IPS DF 6.9 (cell line): ENCODE data around the gene ITSN2.

ENCODE experiments used
- DNase-seq: peaks from one replicate; pipeline ENCODE4 v3.0.0-alpha.2; 2013; ENCODE audit warnings: low read depth, low spot score
- H3K27ac ChIP-seq: one replicate; pipeline ENCODE4 v1.5.1; 2013; ENCODE audit warnings: low read length, control low read depth
- H3K27me3 ChIP-seq: 2 replicates; pipeline ENCODE4 v1.6.1; 2013; ENCODE audit warnings: mild to moderate bottlenecking, low read length; ENCODE audit not compliant: control insufficient read depth, insufficient read depth
- H3K36me3 ChIP-seq: 2 replicates; pipeline ENCODE4 v1.6.1; 2013; ENCODE audit warnings: low read length; ENCODE audit not compliant: control insufficient read depth, insufficient read depth
- H3K4me1 ChIP-seq: 2 replicates; pipeline ENCODE4 v1.6.1; 2013; ENCODE audit warnings: low read length; ENCODE audit not compliant: control insufficient read depth, insufficient read depth
- H3K4me3 ChIP-seq: 2 replicates; pipeline ENCODE4 v1.5.1; 2013; ENCODE audit warnings: mild to moderate bottlenecking, low read length
- H3K9me3 ChIP-seq: 2 replicates; pipeline ENCODE4 v1.6.1; 2013; ENCODE audit warnings: low read length, inconsistent platforms; ENCODE audit not compliant: control insufficient read depth, insufficient read depth
- WGBS: extraction: QIAGEN DNeasy Blood & Tissue Kit; methylation state at CpG from one replicate; pipeline ENCODE4 v1.1.7; 2013; ENCODE audit warnings: mixed read lengths, missing lambda C conversion rate; ENCODE audit not compliant: insufficient read length, insufficient coverage; 5-methylcytosine and 5-hydroxymethylcytosine counted together

ITSN2 gene

DNA sequence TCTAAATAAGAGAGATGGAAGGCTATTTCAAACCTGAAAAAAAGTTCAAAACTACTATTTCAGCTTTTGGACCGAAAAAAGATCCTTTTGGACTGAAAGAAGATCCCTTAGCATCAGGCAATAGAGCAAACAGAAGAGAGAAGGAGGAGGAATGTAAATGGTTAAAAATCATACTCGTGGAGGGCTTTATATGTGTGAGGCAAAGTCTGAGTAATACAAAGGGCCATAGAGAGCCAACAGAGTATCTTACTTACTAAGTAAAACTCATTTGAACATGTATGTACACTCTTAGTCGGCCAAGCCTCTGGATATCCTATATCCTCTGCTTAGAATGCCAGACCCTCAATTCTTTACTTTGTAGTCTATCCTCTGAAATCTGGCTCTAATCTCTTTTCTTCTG is 55.7 kb downstream of the ITSN2 start:
- no CpG with 5 or more reads among the region's 3 CpGs for WGBS
- H3K36me3 ChIP-seq = no peaks in the 10 kb centered on the region
- H3K4me1 ChIP-seq = no peaks in the 10 kb centered on the region
- H3K27ac ChIP-seq = no peak overlapping the region
- no peak for DNase-seq
- no peak overlapping the region for H3K4me3 ChIP-seq
- no peaks in the 10 kb centered on the region for H3K27me3 ChIP-seq
- H3K9me3 ChIP-seq = no peaks in the 10 kb centered on the region

DNA sequence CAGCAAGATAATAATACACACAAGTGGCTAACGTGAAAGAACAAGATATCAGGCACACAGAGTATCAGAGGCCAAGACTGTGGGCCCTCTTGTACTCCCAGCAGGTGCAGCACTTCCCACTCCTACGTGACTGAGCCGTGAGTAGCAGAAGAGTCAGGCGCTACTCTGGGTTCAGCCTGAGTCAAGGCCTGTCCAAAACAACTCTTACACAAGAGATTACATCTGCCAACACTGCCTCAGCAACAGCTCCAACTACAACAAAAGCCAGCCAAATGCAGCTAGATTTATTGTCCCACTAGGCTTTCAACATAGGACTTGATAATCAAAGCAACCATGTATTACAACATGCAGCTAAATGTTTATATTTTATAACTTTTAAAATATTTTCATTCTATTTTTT is 56.2 kb downstream of the ITSN2 start:
- no peak overlapping the region for H3K27ac ChIP-seq
- H3K9me3 ChIP-seq = no peaks in the 10 kb centered on the region
- no peak overlapping the region for H3K4me3 ChIP-seq
- no peaks in the 10 kb centered on the region for H3K27me3 ChIP-seq
- WGBS = no CpG with 5 or more reads among the region's 4 CpGs
- H3K4me1 ChIP-seq = no peaks in the 10 kb centered on the region
- no peaks in the 10 kb centered on the region for H3K36me3 ChIP-seq
- DNase-seq = no peak

DNA sequence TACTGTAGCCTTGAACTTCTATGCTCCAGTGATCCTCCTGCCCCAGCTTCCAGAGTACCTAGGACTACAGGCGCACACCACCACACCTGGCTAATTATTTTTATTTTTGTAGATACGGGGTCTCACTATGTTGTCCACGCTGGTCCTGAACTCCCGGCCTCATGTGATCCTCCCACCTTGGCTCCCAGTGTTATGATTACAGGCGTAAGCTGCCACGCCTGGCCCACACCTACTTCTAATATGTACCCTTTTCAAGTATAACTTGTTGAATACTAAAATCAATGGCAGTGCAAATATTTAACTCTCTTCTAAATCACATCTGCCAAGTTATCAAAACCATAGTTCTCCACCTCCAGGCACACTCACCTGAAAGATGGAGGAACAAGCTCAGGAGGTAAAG is 58.7 kb downstream of the ITSN2 start:
- no CpG with 5 or more reads among the region's 6 CpGs for WGBS
- Histone ChIP-seq H3K27me3 (no peaks in the 10 kb centered on the region), H3K27ac (no peak overlapping the region), H3K4me1 (no peaks in the 10 kb centered on the region), H3K36me3 (no peaks in the 10 kb centered on the region), H3K9me3 (no peaks in the 10 kb centered on the region), H3K4me3 (no peak overlapping the region)
- no peak for DNase-seq

DNA sequence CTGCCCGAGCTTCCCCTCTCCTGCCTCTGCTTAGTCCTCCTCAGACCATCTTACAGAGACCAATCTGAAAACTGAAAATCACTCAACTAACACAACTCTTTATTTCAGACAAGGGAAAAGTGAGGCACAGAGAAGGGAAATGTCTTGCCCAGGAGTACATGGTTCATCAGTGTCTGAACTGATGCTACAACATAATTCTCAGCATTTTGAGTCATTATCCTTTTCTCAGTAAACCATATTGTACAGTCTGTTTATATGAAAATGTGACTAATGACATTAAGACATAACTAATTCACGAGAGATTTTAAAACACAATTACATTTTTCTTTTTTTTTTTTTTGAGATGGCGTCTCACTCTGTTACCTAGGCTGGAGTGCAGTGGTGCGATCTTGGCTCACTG is 62.7 kb downstream of the ITSN2 start:
- H3K36me3 ChIP-seq = no peaks in the 10 kb centered on the region
- H3K9me3 ChIP-seq = no peaks in the 10 kb centered on the region
- no peaks in the 10 kb centered on the region for H3K4me1 ChIP-seq
- H3K27me3 ChIP-seq = no peaks in the 10 kb centered on the region
- no peak for DNase-seq
- WGBS = no CpG with 5 or more reads among the region's 4 CpGs
- H3K27ac ChIP-seq = no peak overlapping the region
- H3K4me3 ChIP-seq = no peak overlapping the region

DNA sequence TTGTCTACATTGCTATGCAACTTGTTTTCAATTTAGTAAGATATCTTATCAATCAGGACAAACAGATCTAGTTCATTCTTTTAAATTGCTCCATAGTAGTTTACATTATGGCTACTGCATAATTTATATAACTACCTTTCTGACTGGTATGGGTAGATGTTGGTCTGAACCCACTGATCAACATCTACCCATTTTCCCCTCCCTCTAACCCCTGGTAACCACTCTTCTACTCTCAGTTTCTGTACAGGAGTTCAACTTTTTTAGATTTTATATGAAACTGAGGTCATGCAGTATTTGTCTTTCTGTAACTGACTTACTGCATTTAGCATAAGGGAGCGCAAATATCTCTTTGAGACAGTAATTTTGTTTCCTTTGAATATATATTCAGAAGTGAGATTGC is 73.2 kb downstream of the ITSN2 start:
- Histone ChIP-seq H3K4me1 (no peaks in the 10 kb centered on the region), H3K36me3 (no peaks in the 10 kb centered on the region), H3K4me3 (no peak overlapping the region), H3K27me3 (no peaks in the 10 kb centered on the region), H3K9me3 (no peaks in the 10 kb centered on the region), H3K27ac (no peak overlapping the region)
- DNase-seq = no peak
- no CpG with 5 or more reads among the region's 1 CpG for WGBS

DNA sequence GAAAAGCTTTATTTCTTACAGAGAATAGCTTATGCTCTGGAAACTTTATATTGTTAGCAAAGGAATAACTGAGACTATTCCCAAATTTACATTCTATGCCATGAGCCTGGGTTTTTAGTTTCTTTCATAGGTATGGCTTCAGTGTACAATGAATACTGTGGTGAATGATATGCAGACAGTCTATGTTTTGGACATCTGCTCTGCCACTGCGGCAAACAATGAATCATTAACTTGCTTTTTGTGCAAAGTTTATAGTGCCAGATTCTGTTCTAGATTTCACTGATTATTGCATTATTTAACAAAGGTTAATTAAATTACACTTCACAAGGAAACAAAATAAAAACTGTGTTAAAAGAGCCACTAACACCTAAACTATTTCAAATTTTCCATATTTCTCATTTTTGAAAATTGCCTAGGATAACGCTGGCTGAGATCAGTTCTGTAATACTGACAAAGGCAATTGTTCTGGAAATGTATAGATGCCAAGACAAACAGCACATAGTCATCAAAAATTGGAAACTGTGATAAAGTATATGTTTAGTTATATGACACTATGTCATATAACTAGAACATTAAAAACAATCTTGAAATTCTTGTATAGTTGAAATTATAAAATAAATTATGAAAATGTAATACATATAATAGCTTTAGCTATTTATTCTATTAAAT is 74.7 kb downstream of the ITSN2 start:
- DNase-seq = no peak
- Histone ChIP-seq H3K9me3 (no peaks in the 10 kb centered on the region), H3K27me3 (no peaks in the 10 kb centered on the region), H3K27ac (no peak overlapping the region), H3K4me3 (no peak overlapping the region), H3K36me3 (no peaks in the 10 kb centered on the region), H3K4me1 (no peaks in the 10 kb centered on the region)
- WGBS = no CpG with 5 or more reads among the region's 2 CpGs

DNA sequence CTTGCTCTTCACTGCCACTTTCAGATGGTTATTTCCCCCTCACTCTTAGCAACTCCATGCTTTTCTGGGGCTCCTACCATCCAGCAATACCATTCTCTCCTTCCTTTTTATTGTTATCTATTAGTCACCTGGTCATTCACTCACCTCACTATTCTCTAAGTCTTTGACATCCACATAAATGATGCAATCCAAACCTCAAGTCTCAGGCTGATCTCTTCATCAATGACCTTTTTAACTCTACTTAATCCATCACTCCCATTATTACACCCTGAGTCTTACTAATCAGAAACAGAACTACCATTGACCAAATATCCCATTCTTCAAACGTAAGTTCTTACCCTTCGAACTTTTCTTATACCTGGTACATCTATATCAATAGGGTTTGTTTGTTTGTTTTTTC is 79.7 kb downstream of the ITSN2 start:
- H3K27ac ChIP-seq = no peak overlapping the region
- 100% methylated on average over 1 of the region's 2 CpGs for WGBS
- no peaks in the 10 kb centered on the region for H3K4me1 ChIP-seq
- H3K27me3 ChIP-seq = no peaks in the 10 kb centered on the region
- no peaks in the 10 kb centered on the region for H3K9me3 ChIP-seq
- no peaks in the 10 kb centered on the region for H3K36me3 ChIP-seq
- no peak for DNase-seq
- H3K4me3 ChIP-seq = no peak overlapping the region

DNA sequence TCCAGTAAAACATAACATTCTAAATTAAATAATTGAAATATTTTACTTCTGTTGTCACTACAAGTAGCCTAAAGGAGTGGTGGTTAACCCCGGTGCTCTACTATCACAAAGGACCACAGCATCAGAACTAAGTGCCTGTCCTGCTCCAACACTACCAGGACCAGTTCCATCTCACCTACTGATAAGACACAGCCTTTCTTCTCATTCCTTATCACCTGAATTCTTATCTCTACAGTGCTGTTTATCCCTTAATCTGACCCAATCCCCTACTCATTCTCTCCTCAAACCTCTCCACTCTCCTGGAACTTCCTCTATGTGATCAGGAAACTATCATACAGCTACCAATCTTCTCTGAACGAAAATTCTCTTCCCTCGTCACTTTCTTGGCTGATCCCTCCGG is 80.2 kb downstream of the ITSN2 start:
- no peaks in the 10 kb centered on the region for H3K36me3 ChIP-seq
- no peaks in the 10 kb centered on the region for H3K4me1 ChIP-seq
- H3K9me3 ChIP-seq = no peaks in the 10 kb centered on the region
- DNase-seq = no peak
- H3K4me3 ChIP-seq = no peak overlapping the region
- H3K27ac ChIP-seq = no peak overlapping the region
- no peaks in the 10 kb centered on the region for H3K27me3 ChIP-seq
- WGBS = no CpG with 5 or more reads among the region's 4 CpGs

DNA sequence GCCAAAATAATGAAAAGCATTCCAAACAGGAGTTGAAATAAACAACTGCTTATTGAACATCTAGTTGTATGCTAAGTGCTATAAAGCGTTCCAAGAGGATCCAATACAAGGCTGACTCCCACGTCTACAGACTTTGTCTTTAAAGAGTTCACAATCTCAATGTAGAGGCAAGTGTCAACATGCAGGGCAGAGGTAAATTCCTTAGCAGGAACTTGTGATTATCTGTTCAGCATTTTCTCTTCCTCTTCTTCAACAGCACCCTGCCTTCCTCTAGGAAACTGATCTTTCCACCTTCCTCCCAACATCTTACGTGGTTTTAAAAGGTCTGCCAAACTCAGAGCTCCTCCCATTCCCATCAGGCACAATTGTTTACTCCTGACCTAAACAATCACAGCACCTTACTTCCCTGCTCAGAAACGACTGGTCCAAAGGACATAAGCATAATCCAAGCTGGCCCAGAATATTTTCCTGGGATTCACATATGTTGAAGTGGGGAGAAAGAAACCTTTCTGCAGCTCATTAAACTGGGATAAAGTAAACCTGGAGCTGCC is 83.9 kb downstream of the ITSN2 start:
- no peak for DNase-seq
- Histone ChIP-seq H3K9me3 (no peaks in the 10 kb centered on the region), H3K4me3 (no peak overlapping the region), H3K4me1 (no peaks in the 10 kb centered on the region), H3K27ac (no peak overlapping the region), H3K36me3 (no peaks in the 10 kb centered on the region), H3K27me3 (no peaks in the 10 kb centered on the region)
- WGBS = no CpG with 5 or more reads among the region's 4 CpGs

DNA sequence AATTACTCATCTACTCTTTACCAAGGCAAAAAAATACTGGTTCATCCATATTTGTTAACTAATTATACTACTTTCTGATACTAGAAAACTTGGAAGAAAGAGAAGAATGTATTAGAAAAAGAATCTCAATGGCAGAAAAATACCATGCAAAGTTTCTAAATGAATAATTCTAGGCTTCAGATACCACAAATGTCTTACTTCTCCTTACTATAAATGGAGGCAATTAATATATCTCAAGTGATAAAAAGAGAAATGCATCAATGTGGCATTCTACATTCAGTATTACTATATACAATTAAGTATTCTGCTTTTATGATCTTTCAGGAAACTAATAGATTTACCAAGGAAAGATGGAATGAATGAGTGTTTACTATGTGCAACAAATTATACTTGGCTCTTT is 85.5 kb downstream of the ITSN2 start:
- DNase-seq = no peak
- Histone ChIP-seq H3K4me3 (no peak overlapping the region), H3K36me3 (no peaks in the 10 kb centered on the region), H3K4me1 (no peaks in the 10 kb centered on the region), H3K9me3 (no peaks in the 10 kb centered on the region), H3K27ac (no peak overlapping the region), H3K27me3 (no peaks in the 10 kb centered on the region)

DNA sequence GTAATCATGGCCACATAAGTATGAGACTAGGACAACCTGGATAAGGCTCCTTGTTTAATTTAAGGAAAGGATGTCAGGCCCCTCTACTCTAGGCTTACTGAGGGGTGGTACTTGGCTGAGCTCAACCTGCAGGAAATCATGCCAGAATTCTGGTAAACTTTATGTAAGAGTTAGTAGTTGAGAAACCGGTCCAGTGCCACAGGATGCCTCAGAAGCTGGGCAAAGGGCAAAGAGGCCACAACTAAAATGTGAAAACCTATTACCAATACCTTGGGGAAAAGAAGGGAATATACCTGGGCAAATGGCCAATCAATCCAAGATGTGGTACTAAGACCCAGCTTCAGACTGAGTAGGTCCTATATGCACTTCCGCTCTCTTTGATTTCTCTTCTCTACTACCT is 86.7 kb downstream of the ITSN2 start:
- no peak overlapping the region for H3K4me3 ChIP-seq
- no peaks in the 10 kb centered on the region for H3K4me1 ChIP-seq
- no peaks in the 10 kb centered on the region for H3K9me3 ChIP-seq
- no peak for DNase-seq
- no peaks in the 10 kb centered on the region for H3K36me3 ChIP-seq
- no CpG with 5 or more reads among the region's 2 CpGs for WGBS
- H3K27me3 ChIP-seq = no peaks in the 10 kb centered on the region
- no peak overlapping the region for H3K27ac ChIP-seq
